GM18526 (cell line): ENCODE measurements around the gene MMP13.

ENCODE experiments used
- POLR2A ChIP-seq: IDR thresholded peaks from 3 replicates; pipeline ENCODE4 v1.6.1; 2011; ENCODE audit not compliant: insufficient read length; ENCODE audit errors: extremely low read depth

Gene MMP13

GRCh38 chr11:102950622-102951081 lies 4.9 kb downstream of the MMP13 start:
- no peak for TF ChIP-seq POLR2A

- no peak for TF ChIP-seq POLR2A
These were observed 9.3 kb downstream of the MMP13 start for GRCh38 chr11:102946237-102946636.

DNA sequence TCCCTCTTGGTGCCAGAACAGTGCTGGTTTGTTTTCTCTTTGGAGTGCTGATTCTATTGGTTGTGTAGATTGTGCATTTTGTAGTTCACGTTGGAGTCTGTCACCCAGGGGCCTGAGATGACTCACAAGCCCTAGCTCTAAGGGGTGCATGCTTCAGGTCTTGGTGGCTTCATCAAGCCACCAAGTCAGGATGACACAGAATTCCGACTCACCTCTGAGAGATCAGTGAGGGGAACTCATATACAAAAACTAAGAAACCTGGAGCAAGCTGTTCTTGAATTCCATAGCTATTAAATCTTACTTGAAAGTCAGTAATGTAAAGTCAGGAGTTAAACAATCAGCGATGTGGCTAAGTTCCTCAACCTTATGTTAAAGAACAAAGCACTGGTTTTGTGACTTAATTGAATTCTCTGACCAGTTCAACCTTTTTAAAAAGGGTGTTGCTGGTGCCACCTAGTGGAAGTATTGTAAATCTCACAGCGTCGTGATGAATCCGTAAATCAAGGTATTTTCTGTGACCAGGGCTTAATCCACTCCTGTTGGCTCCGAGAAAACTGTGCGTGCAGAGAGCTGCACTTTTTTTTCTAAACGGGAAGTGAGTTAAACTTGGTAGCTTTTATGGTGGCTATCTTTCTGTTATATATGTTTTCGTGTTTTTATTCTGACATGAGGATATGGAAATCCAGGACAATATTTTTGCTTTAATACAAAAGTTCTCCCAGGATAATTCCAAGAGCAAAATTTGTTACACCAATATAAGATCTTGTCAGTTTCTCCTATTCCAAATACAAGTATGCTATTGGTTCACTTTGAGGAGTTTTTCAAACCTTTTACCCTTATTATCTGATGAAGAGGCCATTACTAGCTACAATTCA lies 14.6 kb downstream of the MMP13 start:
- no peak for TF ChIP-seq POLR2A

GRCh38 chr11:102936864-102937509 lies 18.5 kb downstream of the MMP13 start:
- no peak for TF ChIP-seq POLR2A

- TF ChIP-seq POLR2A, result no peak
These were observed 20.0 kb downstream of the MMP13 start for GRCh38 chr11:102935514-102935913.

DNA sequence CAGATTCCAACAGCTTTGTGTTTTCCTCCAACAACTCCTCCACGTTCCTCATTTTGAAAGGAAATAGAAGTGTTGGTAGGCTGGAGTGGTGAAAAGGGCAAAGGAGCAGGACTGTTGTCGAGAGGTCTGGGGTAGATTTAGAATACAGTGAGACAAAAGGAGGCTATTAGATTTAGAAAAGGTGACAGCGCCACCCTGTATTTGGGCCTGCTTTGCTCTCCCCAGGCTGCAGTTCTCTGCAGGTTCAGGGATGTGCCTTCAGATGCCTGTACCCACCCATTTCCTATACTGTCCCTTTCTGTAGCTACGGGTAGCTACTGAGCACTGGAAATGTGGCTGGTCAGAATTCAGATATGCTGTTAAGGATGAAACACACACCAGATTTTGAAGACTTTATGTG lies 20.8 kb downstream of the MMP13 start:
- TF ChIP-seq POLR2A, result no peak

DNA sequence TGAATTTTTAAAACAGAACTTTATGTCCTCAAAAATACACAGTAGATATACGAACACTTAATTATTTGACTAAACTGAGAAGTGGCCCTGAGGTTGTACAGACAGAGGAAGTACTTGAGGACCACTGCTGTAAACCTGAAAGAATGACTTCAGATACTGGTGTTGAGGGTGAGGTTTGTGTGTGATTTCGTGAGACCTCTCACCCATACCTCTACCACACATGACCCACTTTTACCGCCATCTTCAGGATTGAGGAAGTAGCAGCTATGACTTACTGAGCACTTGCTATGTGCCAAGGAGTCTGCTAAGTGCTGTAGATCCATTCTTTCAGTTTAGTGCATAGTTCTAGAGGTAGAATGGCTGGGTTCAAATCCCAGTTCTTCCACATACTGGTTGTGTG lies 21.9 kb downstream of the MMP13 start:
- TF ChIP-seq POLR2A, result no peak

DNA sequence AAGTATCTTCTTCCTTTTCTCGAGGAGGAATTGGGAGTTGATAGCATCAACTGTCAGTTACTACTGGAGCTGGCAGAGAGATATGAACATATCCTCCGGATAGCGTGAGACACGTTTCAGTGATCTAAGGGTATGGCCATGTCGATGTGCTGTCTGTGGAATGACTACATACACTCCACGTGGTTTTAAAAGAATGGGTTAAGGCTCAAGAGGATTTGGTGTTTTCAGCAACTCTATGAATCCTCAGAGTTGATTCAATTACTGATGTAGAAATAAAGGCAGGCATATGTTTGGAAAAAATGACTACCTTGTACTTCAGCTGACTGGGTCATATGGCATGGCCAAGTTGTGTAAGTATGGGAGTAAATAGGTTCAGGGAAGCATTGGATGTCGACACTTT lies 22.9 kb downstream of the MMP13 start:
- no peak for TF ChIP-seq POLR2A

DNA sequence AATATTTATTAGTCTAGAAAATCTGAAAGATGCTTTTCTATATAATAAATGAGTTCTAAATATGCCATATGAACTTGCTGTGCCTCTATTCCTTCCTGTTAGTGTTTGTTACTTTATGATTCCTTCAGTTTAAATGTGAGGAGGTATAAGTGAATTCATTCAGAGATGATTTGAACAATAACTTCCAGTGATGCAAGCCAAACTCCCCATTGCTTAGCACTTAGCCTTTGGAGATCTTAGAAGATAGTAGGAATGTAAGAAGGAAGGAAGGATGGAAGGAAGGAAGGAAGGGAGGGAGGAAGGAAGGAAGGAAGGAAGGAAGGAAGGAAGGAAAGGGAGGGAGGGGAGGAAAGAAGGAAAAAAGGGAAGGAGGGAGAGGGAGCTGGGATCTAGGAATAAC lies 25.1 kb downstream of the MMP13 start:
- no peak for TF ChIP-seq POLR2A

DNA sequence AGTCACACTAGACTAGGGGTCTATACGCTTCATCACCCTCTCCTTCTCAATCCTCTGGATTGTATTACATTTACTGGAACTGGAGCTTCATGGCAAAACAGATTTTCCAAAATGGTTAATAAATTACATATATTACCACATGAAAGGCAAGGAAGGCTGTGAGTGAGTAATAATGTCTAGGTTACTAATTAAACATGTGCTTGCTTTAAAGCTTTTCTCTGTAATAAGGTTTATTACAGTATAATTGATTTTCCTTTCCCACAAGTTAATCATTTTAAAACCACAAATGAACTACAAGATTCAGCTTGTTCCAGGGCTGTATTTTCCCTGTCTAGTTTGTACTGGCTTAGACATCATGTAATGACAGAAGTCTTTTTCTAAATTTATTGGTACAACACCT lies 25.6 kb downstream of the MMP13 start:
- no peak for TF ChIP-seq POLR2A

GRCh38 chr11:102929166-102929565 lies 26.4 kb downstream of the MMP13 start:
- no peak for TF ChIP-seq POLR2A

DNA sequence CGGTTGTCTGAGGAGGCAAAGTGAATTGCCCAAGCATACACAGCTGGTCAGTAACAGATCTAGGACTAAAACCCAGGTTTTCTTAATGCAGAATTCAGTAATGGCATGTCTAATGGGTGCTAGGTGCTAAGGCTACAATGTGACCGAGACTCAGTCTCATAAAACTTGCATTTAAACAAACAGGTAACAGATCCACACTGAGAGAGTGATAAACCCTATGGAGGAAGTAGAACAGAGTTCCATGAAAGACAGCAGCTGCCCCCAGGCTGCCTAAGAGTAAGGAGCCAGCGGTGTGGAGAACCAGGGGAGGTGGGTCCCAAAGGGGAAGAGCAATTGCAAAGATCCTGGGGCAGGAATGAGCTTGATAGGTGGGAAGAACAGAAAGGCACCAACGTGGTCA lies 27.3 kb downstream of the MMP13 start:
- TF ChIP-seq POLR2A, result no peak

DNA sequence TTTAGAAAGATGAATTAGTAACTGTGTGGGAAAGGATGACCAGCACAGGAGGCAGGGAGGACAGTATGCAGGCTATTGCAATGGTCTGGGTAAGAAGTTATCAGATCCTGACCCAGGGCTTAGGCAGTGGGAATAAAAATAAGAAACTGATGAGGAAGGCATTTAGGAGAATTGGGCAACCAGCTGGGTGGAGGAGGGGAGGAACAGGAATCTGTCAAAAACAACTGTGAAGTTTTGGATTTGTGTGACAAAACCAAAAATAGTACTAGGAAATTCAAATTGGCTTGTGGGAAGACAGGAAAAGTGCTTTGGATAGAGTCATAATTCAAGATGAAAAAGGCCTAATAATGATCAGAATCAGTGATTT lies 27.9 kb downstream of the MMP13 start:
- TF ChIP-seq POLR2A, result no peak

- TF ChIP-seq POLR2A, result no peak
These were observed 28.4 kb downstream of the MMP13 start for GRCh38 chr11:102926961-102927623.

GRCh38 chr11:102926517-102926916 lies 29.0 kb downstream of the MMP13 start:
- TF ChIP-seq POLR2A, result no peak

- TF ChIP-seq POLR2A, result no peak
These were observed 29.5 kb downstream of the MMP13 start for GRCh38 chr11:102925988-102926387.

DNA sequence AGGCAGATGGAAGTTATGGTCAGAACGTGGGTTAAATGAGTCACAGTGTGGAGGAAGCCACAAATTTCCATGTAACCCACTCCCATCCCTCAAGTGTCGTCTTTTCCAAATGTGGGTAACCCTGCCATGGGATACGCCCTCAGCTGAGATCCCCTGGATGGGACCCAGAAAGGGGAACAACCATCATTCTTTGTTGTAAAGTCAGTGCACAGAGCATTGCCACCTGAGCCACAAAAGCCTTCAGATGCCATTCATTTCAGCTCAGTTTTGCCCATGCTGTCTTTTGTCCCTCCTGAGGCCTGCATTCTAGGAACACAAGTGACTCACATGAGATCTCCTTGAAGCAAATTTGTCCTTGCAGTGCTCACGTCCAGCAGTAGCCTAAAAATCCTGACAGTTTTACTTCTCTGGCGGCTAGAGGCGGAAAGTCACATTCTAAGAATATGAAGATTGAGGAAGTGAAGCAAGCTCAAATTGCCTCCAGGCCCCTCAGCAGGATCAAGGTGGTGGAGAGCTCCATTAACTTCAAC lies 30.6 kb downstream of the MMP13 start:
- no peak for TF ChIP-seq POLR2A
